Measurements from ENCODE around the gene HBE1.
"Not testable (repeated sequence)": the region's sequence is repeated elsewhere in the genome, so short reads cannot be mapped to it uniquely, and the experiment has no call there.

The HBE1 gene

DNA sequence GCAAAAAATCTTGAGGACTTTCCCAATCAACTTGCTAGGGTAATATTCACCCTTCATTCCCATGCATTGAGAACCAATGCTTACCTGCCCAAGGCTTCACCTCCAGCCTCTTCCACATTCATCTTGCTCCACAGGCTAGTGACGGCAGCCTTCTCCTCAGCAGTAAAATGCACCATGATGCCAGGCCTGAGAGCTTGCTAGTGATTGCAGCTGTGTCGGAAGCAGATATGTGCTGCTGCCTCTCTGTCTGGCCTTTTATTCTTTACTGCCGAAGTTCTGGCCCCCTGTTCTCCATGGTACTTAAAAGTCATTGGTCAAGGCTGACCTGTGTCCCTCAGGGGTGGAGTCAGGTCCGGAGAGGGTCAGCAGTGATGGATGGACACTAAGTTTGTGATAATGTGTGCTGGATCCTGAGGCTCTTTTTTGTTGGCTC lies at the start of gene HBE1:
Gene HBE1 (minus strand): TSS at position 231 of the 433 bp plus-strand sequence. CDS start 55 bp downstream, at position 176.
- in situ Hi-C loops (cut with MboI; ENCODE audit: low sequenced_read_pairs, unreplicated experiment), result no loop called here
- TF ChIP-seq CTCF (IDR thresholded peaks at IDR 0.05; ENCODE audit: borderline replicate concordance, control extremely low read depth, extremely low read depth, insufficient read depth, missing control alignments), result no peak
- DNase-seq (ENCODE audit: low spot score), result no peak

DNA sequence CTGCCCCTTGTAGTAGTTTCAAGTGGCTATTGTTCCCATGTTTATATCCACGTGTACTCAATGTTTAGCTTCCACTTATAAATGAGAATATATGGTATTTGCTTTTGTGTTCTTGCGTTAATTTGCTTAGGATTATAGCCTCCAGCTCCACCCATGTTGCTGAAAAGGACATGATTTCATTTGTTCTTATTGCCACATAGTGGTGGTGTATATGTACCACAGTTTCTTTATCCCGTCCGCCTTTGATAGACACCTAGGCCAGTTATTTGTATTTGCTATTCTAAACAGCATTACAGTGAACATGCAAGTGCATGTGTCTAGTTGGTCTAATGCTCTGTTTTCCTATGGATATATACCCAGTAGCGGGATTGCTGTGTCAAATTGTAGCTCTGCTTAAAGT lies 47.5 kb upstream of the HBE1 start:
- in situ Hi-C loops (cut with MboI; ENCODE audit: low sequenced_read_pairs, unreplicated experiment), result no loop called here
- TF ChIP-seq CTCF (IDR thresholded peaks at IDR 0.05; ENCODE audit: borderline replicate concordance, control extremely low read depth, extremely low read depth, insufficient read depth, missing control alignments), result no peak
- DNase-seq (ENCODE audit: low spot score), result no peak

DNA sequence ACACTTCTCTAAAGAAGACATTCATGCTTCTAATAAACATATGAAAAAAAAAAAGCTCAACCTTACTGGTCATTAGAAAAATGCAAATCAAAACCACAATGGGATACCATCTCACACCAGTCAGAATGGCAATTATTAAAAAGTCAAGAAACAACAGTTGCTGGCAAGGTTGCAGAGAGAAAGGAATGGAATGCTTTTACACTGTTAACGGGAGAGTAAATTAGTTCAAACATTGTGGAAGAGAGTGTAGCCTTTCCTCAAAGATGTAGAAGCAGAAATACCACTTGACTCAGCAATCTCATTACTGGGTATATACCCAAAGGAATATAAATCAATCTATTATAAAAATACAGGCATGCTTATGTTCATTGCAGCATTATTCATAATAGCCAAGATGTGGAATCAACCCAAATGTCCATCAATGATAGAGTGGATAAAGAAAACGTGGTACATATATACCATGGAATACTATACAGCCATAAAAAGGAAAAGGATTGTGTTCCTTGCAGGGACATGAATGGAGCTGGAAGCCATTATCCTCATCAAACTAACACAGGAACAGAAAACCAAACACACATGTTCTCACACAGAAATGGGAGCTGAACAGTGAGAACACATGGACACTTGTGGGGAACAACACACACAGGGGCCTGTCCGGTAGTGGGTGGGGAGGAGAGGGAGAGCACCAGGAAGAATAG lies 43.7 kb upstream of the HBE1 start:
- in situ Hi-C loops (cut with MboI; ENCODE audit: low sequenced_read_pairs, unreplicated experiment); DNase-seq (ENCODE audit: low spot score): not testable (repeated sequence)

- in situ Hi-C loops (cut with MboI; ENCODE audit: low sequenced_read_pairs, unreplicated experiment), result no loop called here
- TF ChIP-seq CTCF (IDR thresholded peaks at IDR 0.05; ENCODE audit: borderline replicate concordance, control extremely low read depth, extremely low read depth, insufficient read depth, missing control alignments), result no peak
- DNase-seq (ENCODE audit: low spot score), result no peak
Measured at GRCh38 chr11:5310423-5310822, 40.7 kb upstream of the HBE1 start.

- in situ Hi-C loops (cut with MboI; ENCODE audit: low sequenced_read_pairs, unreplicated experiment), result no loop called here
- DNase-seq (ENCODE audit: low spot score), result no peak
- no peak for TF ChIP-seq CTCF (IDR thresholded peaks at IDR 0.05; ENCODE audit: borderline replicate concordance, control extremely low read depth, extremely low read depth, insufficient read depth, missing control alignments)
Measured at GRCh38 chr11:5307256-5308019, 37.7 kb upstream of the HBE1 start.

GRCh38 chr11:5304046-5304445 lies 34.3 kb upstream of the HBE1 start:
- no peak for DNase-seq (ENCODE audit: low spot score)
- in situ Hi-C loops (cut with MboI; ENCODE audit: low sequenced_read_pairs, unreplicated experiment), result no loop called here
- no peak for TF ChIP-seq CTCF (IDR thresholded peaks at IDR 0.05; ENCODE audit: borderline replicate concordance, control extremely low read depth, extremely low read depth, insufficient read depth, missing control alignments)

- in situ Hi-C loops (cut with MboI; ENCODE audit: low sequenced_read_pairs, unreplicated experiment), result no loop called here
- TF ChIP-seq CTCF (IDR thresholded peaks at IDR 0.05; ENCODE audit: borderline replicate concordance, control extremely low read depth, extremely low read depth, insufficient read depth, missing control alignments), result no peak
- DNase-seq (ENCODE audit: low spot score), result no peak
Measured at GRCh38 chr11:5303626-5304025, 33.9 kb upstream of the HBE1 start.
